Caki2 (cell line): Measurements from ENCODE around the gene ZCCHC24. TPM values are rescaled to one million over a fixed set of nuclear protein-coding genes. Genes with fewer than 3 reads are reported as not detected.

Experiments used
- DNase-seq: peaks from one replicate; pipeline ENCODE4 v3.0.0-alpha.2; 2015; ENCODE audit warnings: low read depth
- in situ Hi-C: cut with HindIII; loops from 2 replicates; pipeline ENCODE4 v1.10.0; 2016; ENCODE audit warnings: low sequenced_read_pairs, low pct_unique_long_range_greater_than_20kb, mixed read lengths
- total RNA-seq: library from RNA; depleted of rRNA; stranded (reverse); fragments of >200 nt; shearing (Covaris generic); gene quantifications from 2 replicates; pipeline ENCODE4 v1.2.3, GENCODE V29; 2014; ENCODE audit warnings: low replicate concordance; rRNA removed

The ZCCHC24 gene
- total RNA-seq, result 3.7 and 5.7 TPM in 2 replicates

GRCh38 chr10:79445161-79445976, at the start of gene ZCCHC24:
TSS of gene ZCCHC24 (minus strand) at chr10:79445624. CDS start at chr10:79445440, 184 bp downstream.
- in situ Hi-C loops, result no loop called here
- DNase-seq, result peak; percentile 98

GRCh38 chr10:79493806-79494205, 48.4 kb upstream of the ZCCHC24 start:
- no peak for DNase-seq
- in situ Hi-C loops, result no loop called here

DNA sequence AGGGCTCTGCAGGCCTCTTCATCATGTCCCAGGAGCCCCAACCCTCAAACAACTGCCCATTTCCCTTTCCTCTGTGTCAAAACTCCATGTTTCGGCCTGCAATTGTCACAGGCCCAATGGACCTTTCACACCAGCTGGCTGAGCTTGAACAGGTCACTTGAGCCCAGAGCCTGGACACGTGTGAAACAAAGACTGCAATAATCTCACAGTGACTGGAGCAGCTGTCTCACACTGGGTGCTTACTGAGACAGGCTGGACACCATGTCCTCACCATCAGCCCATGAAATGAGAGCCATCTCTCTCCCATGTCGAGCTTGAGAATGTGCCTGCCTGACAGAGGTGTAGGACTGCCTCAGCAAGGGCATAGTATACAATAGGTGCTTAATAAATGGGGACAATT, 47.4 kb upstream of the ZCCHC24 start:
- DNase-seq, result no peak
- in situ Hi-C loops, result no loop called here

- in situ Hi-C loops, result no loop called here
Measured at GRCh38 chr10:79492256-79492655, 46.8 kb upstream of the ZCCHC24 start.

GRCh38 chr10:79491143-79491835, 45.9 kb upstream of the ZCCHC24 start:
- in situ Hi-C loops, result no loop called here
- DNase-seq, result no peak

More at GRCh38 chr10:79492256-79492655, 46.8 kb upstream of the ZCCHC24 start:
- no peak for DNase-seq

DNA sequence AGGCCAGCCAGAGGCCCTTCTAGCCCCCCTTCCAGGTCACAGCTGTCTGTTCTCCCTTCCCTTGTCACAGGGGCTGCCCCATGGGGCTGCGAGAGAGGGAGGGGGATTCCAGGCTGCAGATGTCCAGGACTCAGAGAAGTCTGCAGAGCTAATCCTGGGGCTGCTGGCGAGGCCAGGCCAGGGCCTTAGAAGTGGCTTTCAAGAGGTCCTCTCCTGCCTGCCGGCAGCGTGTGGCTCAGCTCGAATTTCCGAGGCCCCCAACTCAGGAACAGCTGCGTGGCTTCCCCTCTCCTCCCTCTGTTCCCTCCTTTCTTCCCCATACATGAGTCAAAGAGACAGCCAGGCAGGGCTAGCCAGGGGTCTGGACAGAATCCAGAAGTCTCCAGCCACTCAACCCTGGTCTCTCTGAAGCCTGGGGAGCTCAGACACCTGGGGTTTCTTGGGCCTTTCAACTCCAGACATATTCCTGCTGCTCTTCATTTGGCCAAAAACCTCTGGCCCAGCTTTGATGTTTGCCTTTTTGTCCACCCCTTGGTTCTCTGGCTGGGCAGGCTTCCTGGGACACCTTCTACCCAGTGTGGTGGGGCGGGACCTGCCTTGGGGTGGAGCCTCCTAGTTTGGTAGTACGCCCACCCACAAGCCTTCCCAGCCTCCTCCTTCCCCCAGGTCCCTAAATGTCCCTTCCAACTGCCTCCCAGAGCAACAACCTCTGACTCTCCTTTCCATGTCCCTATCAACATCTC, 45.1 kb upstream of the ZCCHC24 start:
- in situ Hi-C loops, result no loop called here

DNA sequence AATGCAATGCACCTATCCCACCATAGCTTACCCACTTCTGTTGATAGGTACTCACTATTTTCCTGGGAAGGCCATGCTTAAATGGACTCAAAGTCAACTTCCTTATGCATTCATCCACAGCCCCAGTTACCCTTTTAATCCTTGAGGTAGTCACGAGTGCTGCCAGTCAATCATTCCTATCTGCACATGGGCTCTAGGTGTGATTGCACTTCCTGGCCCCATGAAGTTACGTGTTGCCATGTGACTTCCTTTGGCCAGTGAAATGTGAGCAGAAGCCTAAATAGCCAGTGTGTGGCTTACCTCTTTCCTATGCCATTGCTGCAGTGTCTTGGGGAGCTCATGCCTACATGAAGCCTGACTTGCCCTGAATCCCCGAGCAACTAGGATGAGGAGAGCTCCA, 43.4 kb upstream of the ZCCHC24 start:
- in situ Hi-C loops, result no loop called here
- peak; percentile 12 for DNase-seq

More for the DNA sequence above, 45.1 kb upstream of the ZCCHC24 start:
- no peak for DNase-seq

DNA sequence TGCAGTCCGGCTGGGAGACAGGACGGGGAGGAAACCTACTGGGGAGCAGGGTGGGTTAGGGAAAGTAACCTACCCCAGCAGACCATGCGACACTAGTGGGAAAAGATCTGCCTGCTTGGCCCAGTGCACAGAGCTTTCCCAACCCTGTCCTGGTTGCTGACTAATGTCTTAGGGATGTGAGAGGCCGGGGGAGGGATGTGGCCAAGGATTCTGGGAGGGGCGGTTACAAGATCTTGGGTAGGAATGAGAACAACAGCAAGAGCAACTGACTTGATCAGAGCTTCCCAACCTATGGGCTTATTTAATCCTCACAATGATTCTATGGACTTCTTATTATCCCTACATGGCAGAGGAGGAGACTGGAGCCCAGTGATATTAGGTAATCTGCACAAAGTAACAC, 42.9 kb upstream of the ZCCHC24 start:
- DNase-seq, result peak; percentile 64
- in situ Hi-C loops, result no loop called here

GRCh38 chr10:79487296-79488194, 42.1 kb upstream of the ZCCHC24 start:
- in situ Hi-C loops, result no loop called here
- peak; percentile 43 for DNase-seq

- in situ Hi-C loops, result no loop called here
- DNase-seq, result no peak
Measured at GRCh38 chr10:79484476-79484875, 39.1 kb upstream of the ZCCHC24 start.

DNA sequence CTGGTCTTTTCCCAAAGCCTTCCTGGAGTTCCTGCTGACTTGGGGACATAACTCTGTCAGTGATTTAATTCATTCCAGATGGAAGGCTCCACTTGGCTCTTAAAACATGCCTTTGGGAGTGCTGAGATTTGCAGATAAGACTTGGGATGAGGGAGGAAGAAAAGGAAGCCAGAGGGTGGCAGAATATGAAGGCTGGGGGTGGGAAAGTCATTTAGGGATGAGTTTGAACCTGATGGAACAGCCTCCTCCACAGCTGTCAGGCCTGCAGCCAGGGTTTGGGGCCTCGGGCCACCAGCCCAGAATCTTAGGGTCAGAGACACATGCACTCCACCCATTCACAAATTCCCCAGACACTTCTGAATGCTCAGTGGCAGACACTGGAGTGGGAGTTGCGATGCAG, 38.5 kb upstream of the ZCCHC24 start:
- in situ Hi-C loops, result no loop called here
- no peak for DNase-seq

DNA sequence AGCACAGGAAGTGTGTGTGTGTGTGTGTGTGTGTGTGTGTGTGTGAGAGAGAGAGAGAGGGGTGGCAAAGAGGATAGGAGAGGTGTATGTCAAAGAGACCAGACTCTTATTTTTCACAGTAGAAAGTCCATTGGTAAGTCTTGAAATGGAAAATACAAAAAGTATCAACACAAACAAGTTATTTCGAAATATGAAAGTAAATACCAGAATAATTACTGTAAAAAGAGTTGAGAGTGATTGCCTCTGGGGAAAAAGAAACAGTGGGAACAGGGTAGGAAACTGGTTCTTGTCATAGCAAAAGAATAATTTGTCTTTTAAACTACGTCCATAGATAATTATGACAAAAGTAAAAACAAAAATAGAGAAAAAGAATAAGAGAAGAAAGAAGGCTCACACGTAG, 37.9 kb upstream of the ZCCHC24 start:
- DNase-seq, result no peak
- in situ Hi-C loops, result no loop called here

GRCh38 chr10:79482741-79483140, 37.3 kb upstream of the ZCCHC24 start:
- DNase-seq, result no peak
- in situ Hi-C loops, result no loop called here

GRCh38 chr10:79482304-79482703, 36.9 kb upstream of the ZCCHC24 start:
- no peak for DNase-seq
- in situ Hi-C loops, result no loop called here

DNA sequence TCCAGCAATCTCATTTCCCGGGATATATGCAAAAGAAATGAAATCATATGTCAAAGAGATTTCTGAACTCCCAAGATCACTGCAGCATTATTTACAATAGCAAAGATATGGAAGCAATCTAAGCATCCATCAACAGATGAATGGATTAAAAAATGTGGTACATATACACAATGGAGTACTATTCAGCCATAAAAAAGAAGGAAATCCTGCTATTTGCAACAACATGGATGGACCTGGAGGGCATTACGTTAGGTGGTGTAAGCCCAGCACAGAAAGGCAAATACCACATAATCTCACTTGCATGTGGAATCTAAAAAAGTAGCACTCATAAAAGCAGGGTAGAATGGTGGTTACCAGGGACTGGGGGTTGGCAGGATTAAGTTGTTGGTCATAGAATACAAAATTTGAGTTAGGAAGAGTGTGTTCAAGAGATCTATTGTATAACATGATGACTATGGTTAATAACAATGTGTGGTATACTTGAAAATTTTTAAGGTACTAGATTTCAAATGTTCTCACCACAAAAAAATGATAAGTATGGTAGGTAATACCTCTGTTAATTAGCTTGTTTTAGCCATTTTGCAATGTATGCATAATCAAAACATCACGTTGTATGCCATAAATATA, 34.0 kb upstream of the ZCCHC24 start:
- no peak for DNase-seq
- in situ Hi-C loops, result no loop called here

DNA sequence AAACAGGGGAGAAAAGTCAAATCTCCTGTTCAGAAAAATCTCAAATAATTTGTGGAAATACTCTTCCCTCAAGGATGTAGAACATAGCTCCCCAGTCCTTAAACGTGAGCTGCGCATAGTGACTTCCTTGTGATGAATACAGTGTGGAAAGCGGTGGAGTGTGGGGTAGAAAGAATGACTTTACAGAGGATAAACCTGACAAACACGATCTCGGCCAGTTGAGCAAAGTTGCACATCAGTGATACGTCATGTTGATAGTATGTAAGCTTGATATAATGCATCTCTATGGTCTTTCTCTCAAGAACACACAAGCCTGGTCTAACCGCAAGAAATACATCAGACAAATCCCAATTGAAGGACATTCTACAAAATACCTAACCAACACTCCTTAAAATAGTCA, 32.0 kb upstream of the ZCCHC24 start:
- no peak for DNase-seq
- in situ Hi-C loops, result no loop called here

DNA sequence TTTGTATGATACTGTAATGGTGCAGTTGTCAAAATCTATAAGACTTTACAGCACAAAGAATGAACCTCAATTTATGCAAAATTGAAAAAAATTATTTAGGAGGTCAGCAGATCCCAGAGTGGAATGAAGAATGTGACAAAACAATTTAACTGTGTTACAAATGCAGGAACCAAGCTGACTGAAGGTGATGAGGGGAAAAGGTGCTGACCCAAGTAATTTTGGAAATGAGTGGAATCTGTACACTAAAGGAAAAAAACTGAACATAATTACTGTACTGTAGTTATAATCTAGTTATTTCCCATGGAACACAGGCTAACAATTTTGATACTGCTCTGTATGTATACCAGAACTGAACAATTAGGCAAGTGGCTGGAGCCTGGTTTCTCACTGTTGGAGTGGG, 31.2 kb upstream of the ZCCHC24 start:
- in situ Hi-C loops, result no loop called here

DNA sequence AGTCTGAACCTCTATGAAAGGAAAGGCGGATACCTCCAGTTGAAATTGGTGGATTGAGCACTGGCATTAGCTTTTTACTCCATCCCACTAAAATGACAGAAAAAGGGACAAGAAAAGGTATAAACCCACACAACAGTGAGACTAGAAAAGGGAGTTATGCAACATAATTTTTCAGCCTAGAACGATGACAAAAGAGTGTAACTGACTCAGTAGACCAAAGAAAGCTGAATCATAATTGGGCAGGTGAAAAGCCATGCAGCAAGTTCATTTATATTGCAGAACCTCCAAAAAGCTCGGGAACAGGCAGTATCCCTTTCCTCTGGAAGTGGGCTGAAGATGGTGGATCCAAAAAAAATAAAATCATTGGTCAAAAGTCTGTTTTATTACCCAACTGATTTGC, 30.5 kb upstream of the ZCCHC24 start:
- in situ Hi-C loops, result no loop called here
- DNase-seq, result no peak

More for the DNA sequence above, 31.2 kb upstream of the ZCCHC24 start:
- DNase-seq, result no peak
